Measurements from ENCODE around the gene SLC9C1. TPM values are rescaled to one million over a fixed set of nuclear protein-coding genes. Genes with fewer than 3 reads are reported as not detected.
"Not testable (repeated sequence)": the region's sequence is repeated elsewhere in the genome, so short reads cannot be mapped to it uniquely, and the experiment has no call there.

SLC9C1 gene
- total and polyA plus RNA-seq, 7 experiments from 2014 or later = 0.08 TPM; not detected in 6

GRCh38 chr3:112197131-112197530, 96.9 kb downstream of the SLC9C1 start:
- DNase-seq = no peak
- POLR2A ChIA-PET = no interaction called here
- Mint-ChIP-seq H3K9me3 (peaks cover 6 to 43% (median 20%) of the 10 kb centered on the region in 11 donors), H3K4me1 (no peaks in the 10 kb centered on the region), H3K27me3 (peaks cover 2 to 13% (median 3%) of the 10 kb centered on the region in 5 donors), H3K36me3 (peaks cover 5 to 15% (median 9%) of the 10 kb centered on the region in 5 donors), H3K4me3 (no peak overlapping the region), H3K27ac (no peak overlapping the region)
- Histone ChIP-seq H3K36me3 (ENCODE audit: control insufficient read depth in 2 of 3, insufficient read depth in 3 of 3, low read length in 3 of 3) (no peaks in the 10 kb centered on the region), H3K4me1 (ENCODE audit: control insufficient read depth in 2 of 2, insufficient read depth in 2 of 2, low read length in 2 of 2) (no peaks in the 10 kb centered on the region), H3K27ac (ENCODE audit: low read depth, low read length) (no peak overlapping the region), H3K4me3 (ENCODE audit: low read length) (no peak overlapping the region), H3K9me3 (ENCODE audit: control insufficient read depth in 2 of 3, low read length in 3 of 3) (peaks cover 0 to 10% (median 0%) of the 10 kb centered on the region in 3 experiments), H3K27me3 (ENCODE audit: control insufficient read depth in 2 of 2, insufficient read depth in 2 of 2, low read length in 2 of 2) (no peaks in the 10 kb centered on the region)
- no peak for ATAC-seq
- CTCF ChIA-PET = no interaction called here
- intact Hi-C loops (cut with micrococcal nuclease) = loop anchor here in 1 of 2 donors (5.0 kb wide), 1 partner anchor 35 kb away; no protein-coding TSS in a partner anchor

DNA sequence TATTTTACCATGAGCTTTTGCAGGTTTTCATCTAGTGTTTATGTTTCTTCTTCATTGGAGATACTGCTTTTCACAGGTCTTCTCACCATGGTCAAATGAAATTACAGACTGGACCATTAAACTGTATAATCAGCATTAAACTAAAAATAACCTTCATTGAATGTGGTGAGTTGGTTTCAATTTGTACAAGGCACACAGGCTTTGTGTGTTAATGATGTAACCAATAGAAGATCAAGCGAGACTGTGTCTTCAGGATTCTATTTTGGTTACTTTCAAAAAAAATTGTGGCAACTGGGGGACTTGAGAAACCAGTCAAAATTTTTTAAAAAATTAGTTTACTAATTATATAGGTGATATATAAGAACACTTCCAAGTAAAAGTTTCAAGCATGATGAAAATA, 106.7 kb downstream of the SLC9C1 start:
- Histone ChIP-seq H3K27me3 (ENCODE audit: control insufficient read depth in 2 of 2, insufficient read depth in 2 of 2, low read length in 2 of 2) (no peaks in the 10 kb centered on the region), H3K36me3 (ENCODE audit: control insufficient read depth in 2 of 3, insufficient read depth in 3 of 3, low read length in 3 of 3) (no peaks in the 10 kb centered on the region), H3K4me3 (ENCODE audit: low read length) (no peak overlapping the region), H3K9me3 (ENCODE audit: control insufficient read depth in 2 of 3, low read length in 3 of 3) (no peaks in the 10 kb centered on the region), H3K27ac (ENCODE audit: low read depth, low read length) (no peak overlapping the region), H3K4me1 (ENCODE audit: control insufficient read depth in 2 of 2, insufficient read depth in 2 of 2, low read length in 2 of 2) (no peaks in the 10 kb centered on the region)
- Mint-ChIP-seq H3K9me3 (peaks cover 0 to 30% (median 13%) of the 10 kb centered on the region in 11 donors), H3K36me3 (peaks cover 3 to 4% (median 4%) of the 10 kb centered on the region in 5 donors), H3K27me3 (peaks cover 4 to 32% (median 12%) of the 10 kb centered on the region in 5 donors), H3K27ac (no peak overlapping the region), H3K4me3 (no peak overlapping the region), H3K4me1 (peaks cover 0 to 7% (median 4%) of the 10 kb centered on the region in 7 donors)
- POLR2A ChIA-PET = no interaction called here
- ATAC-seq = no peak
- intact Hi-C loops (cut with micrococcal nuclease) = no loop called here
- CTCF ChIA-PET = no interaction called here
- DNase-seq = no peak

GRCh38 chr3:112185423-112186035, 108.5 kb downstream of the SLC9C1 start:
- H3K27ac Mint-ChIP-seq; H3K36me3 Mint-ChIP-seq; H3K27me3 ChIP-seq (ENCODE audit: control insufficient read depth in 2 of 2, insufficient read depth in 2 of 2, low read length in 2 of 2); H3K4me3 ChIP-seq (ENCODE audit: low read length); H3K4me1 Mint-ChIP-seq; H3K9me3 ChIP-seq (ENCODE audit: control insufficient read depth in 2 of 3, low read length in 3 of 3); CTCF ChIA-PET; DNase-seq; H3K27ac ChIP-seq (ENCODE audit: low read depth, low read length); intact Hi-C loops (cut with micrococcal nuclease); H3K36me3 ChIP-seq (ENCODE audit: control insufficient read depth in 2 of 3, insufficient read depth in 3 of 3, low read length in 3 of 3); ATAC-seq; H3K4me1 ChIP-seq (ENCODE audit: control insufficient read depth in 2 of 2, insufficient read depth in 2 of 2, low read length in 2 of 2); POLR2A ChIA-PET: not testable (repeated sequence)
- Mint-ChIP-seq H3K27me3 (peaks cover 6 to 22% (median 8%) of the 10 kb centered on the region in 5 donors), H3K9me3 (peaks cover 0 to 15% (median 1%) of the 10 kb centered on the region in 11 donors), H3K4me3 (peak overlapping the region in 2 of 10 donors; percentile 15 to 43)

DNA sequence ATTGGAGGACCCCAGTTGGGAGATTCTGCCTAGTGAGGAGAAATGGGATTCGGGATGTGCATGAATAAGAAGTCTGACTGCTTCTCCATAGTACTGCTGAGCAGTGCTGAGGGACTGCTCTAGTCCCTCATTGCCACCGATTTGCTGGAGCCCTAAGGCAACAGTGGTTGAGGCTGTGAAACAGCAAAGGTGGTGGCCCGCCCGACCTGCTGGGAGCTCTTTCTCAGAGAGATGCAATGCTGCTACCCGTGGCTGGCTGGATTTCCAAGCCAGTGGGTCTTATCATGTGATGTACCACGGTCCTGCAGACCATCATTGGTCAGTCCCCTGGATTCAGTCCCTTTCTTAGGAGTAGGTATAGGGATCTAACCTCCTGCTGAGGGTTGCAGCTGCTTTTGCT, 118.4 kb downstream of the SLC9C1 start:
- Mint-ChIP-seq H3K27ac (no peak overlapping the region), H3K36me3 (no peaks in the 10 kb centered on the region), H3K4me3 (no peak overlapping the region), H3K4me1 (peaks cover 0 to 2% (median 0%) of the 10 kb centered on the region in 7 donors), H3K9me3 (peaks cover 0 to 5% (median 0%) of the 10 kb centered on the region in 11 donors), H3K27me3 (peaks cover 2 to 8% (median 5%) of the 10 kb centered on the region in 5 donors)
- intact Hi-C loops (cut with micrococcal nuclease) = no loop called here
- no peak overlapping the region for H3K27ac ChIP-seq (ENCODE audit: low read depth, low read length)
- ChIA-PET POLR2A (no interaction called here), CTCF (interaction anchor here (1.2 kb wide), 1 partner anchor 64 kb away, joined by 3 read pairs; no protein-coding TSS in a partner anchor)
- no peak overlapping the region for H3K4me3 ChIP-seq (ENCODE audit: low read length)
- H3K9me3 ChIP-seq (ENCODE audit: control insufficient read depth in 2 of 3, low read length in 3 of 3) = no peaks in the 10 kb centered on the region
- no peaks in the 10 kb centered on the region for H3K36me3 ChIP-seq (ENCODE audit: control insufficient read depth in 2 of 3, insufficient read depth in 3 of 3, low read length in 3 of 3)
- DNase-seq (no peak), ATAC-seq (no peak)
- no peaks in the 10 kb centered on the region for H3K27me3 ChIP-seq (ENCODE audit: control insufficient read depth in 2 of 2, insufficient read depth in 2 of 2, low read length in 2 of 2)
- no peaks in the 10 kb centered on the region for H3K4me1 ChIP-seq (ENCODE audit: control insufficient read depth in 2 of 2, insufficient read depth in 2 of 2, low read length in 2 of 2)

DNA sequence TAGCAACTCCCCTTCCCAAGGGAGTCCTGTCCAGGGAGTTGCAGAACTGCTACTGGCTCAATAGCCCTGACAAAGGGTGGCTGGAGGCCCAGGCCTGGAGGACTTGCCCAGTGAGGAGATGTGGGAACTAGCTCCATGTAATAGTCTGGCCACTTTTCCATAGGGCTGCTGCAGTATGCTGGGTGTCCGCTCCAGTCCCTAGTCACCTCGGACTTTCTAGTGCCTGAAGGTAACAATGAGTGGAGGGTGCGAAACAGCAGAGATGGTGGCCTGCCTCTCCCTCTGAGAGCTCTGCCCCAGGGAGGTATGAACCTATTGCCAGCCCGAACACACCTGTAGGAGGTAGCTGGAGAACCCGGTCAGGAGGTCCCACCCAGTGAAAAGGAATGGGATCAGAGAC, 119.0 kb downstream of the SLC9C1 start:
- Histone ChIP-seq H3K4me1 (ENCODE audit: control insufficient read depth in 2 of 2, insufficient read depth in 2 of 2, low read length in 2 of 2) (no peaks in the 10 kb centered on the region), H3K36me3 (ENCODE audit: control insufficient read depth in 2 of 3, insufficient read depth in 3 of 3, low read length in 3 of 3) (no peaks in the 10 kb centered on the region), H3K27ac (ENCODE audit: low read depth, low read length) (no peak overlapping the region), H3K9me3 (ENCODE audit: control insufficient read depth in 2 of 3, low read length in 3 of 3) (no peaks in the 10 kb centered on the region), H3K27me3 (ENCODE audit: control insufficient read depth in 2 of 2, insufficient read depth in 2 of 2, low read length in 2 of 2) (no peaks in the 10 kb centered on the region), H3K4me3 (ENCODE audit: low read length) (no peak overlapping the region)
- Mint-ChIP-seq H3K4me1 (peaks cover 0 to 2% (median 0%) of the 10 kb centered on the region in 7 donors), H3K27me3 (peaks cover 0 to 8% (median 5%) of the 10 kb centered on the region in 5 donors), H3K36me3 (no peaks in the 10 kb centered on the region), H3K9me3 (peaks cover 0 to 5% (median 0%) of the 10 kb centered on the region in 11 donors), H3K4me3 (no peak overlapping the region), H3K27ac (no peak overlapping the region)
- ChIA-PET CTCF (interaction anchor here (1.2 kb wide), 1 partner anchor 63 kb away, joined by 3 read pairs; no protein-coding TSS in a partner anchor), POLR2A (no interaction called here)
- no peak for ATAC-seq
- intact Hi-C loops (cut with micrococcal nuclease) = no loop called here
- DNase-seq = no peak

- POLR2A ChIA-PET = no interaction called here
- Histone ChIP-seq H3K4me1 (ENCODE audit: control insufficient read depth in 2 of 2, insufficient read depth in 2 of 2, low read length in 2 of 2) (no peaks in the 10 kb centered on the region), H3K27ac (ENCODE audit: low read depth, low read length) (no peak overlapping the region), H3K27me3 (ENCODE audit: control insufficient read depth in 2 of 2, insufficient read depth in 2 of 2, low read length in 2 of 2) (no peaks in the 10 kb centered on the region), H3K36me3 (ENCODE audit: control insufficient read depth in 2 of 3, insufficient read depth in 3 of 3, low read length in 3 of 3) (no peaks in the 10 kb centered on the region), H3K4me3 (ENCODE audit: low read length) (no peak overlapping the region), H3K9me3 (ENCODE audit: control insufficient read depth in 2 of 3, low read length in 3 of 3) (no peaks in the 10 kb centered on the region)
- intact Hi-C loops (cut with micrococcal nuclease) = no loop called here
- no peaks in the 10 kb centered on the region for H3K4me1 Mint-ChIP-seq
- H3K27ac Mint-ChIP-seq = no peak overlapping the region
- peaks cover 0 to 7% (median under 1%) of the 10 kb centered on the region in 11 donors for H3K9me3 Mint-ChIP-seq
- no peak for DNase-seq
- peaks cover 0 to 3% (median 0%) of the 10 kb centered on the region in 5 donors for H3K36me3 Mint-ChIP-seq
- CTCF ChIA-PET = no interaction called here
- H3K27me3 Mint-ChIP-seq = peaks cover 0 to 4% (median 2%) of the 10 kb centered on the region in 5 donors
- ATAC-seq = no peak
- no peak overlapping the region for H3K4me3 Mint-ChIP-seq
Measured at GRCh38 chr3:112171144-112171543, 122.9 kb downstream of the SLC9C1 start.

GRCh38 chr3:112170046-112170445, 124.0 kb downstream of the SLC9C1 start:
- Histone ChIP-seq H3K4me3 (ENCODE audit: low read length) (no peak overlapping the region), H3K4me1 (ENCODE audit: control insufficient read depth in 2 of 2, insufficient read depth in 2 of 2, low read length in 2 of 2) (no peaks in the 10 kb centered on the region), H3K27ac (ENCODE audit: low read depth, low read length) (no peak overlapping the region), H3K36me3 (ENCODE audit: control insufficient read depth in 2 of 3, insufficient read depth in 3 of 3, low read length in 3 of 3) (no peaks in the 10 kb centered on the region), H3K9me3 (ENCODE audit: control insufficient read depth in 2 of 3, low read length in 3 of 3) (no peaks in the 10 kb centered on the region), H3K27me3 (ENCODE audit: control insufficient read depth in 2 of 2, insufficient read depth in 2 of 2, low read length in 2 of 2) (no peaks in the 10 kb centered on the region)
- ChIA-PET CTCF (no interaction called here), POLR2A (no interaction called here)
- Mint-ChIP-seq H3K27me3 (peaks cover 0 to 5% (median 0%) of the 10 kb centered on the region in 5 donors), H3K36me3 (peaks cover 0 to 4% (median 0%) of the 10 kb centered on the region in 5 donors), H3K27ac (no peak overlapping the region), H3K4me1 (no peaks in the 10 kb centered on the region), H3K9me3 (peaks cover 0 to 10% (median 3%) of the 10 kb centered on the region in 11 donors), H3K4me3 (no peak overlapping the region)
- ATAC-seq (no peak), DNase-seq (no peak)
- intact Hi-C loops (cut with micrococcal nuclease) = no loop called here

All from naive thymus-derived CD4-positive, alpha-beta T cell (primary cell).